VCaP (cell line): Measurements from ENCODE around the gene GIPR.

ENCODE experiments used
- H3K27ac ChIP-seq: fragments of 450-650 bp; 2 replicates; pipeline ENCODE4 v1.5.1; 2017
- CTCF ChIP-seq: fragments of 450-650 bp; conservative IDR thresholded peaks from 2 replicates; pipeline ENCODE4 v1.5.1; 2017; ENCODE audit warnings: mild to moderate bottlenecking, moderate library complexity

GIPR gene

GRCh38 chr19:45693106-45693788 lies 25.2 kb downstream of the GIPR start:
- H3K27ac ChIP-seq: peak overlapping the region; percentile 96
- TF ChIP-seq CTCF: peak; percentile 98

GRCh38 chr19:45701676-45702075 lies 33.7 kb downstream of the GIPR start:
- TF ChIP-seq CTCF: no peak
- H3K27ac ChIP-seq: no peak overlapping the region

GRCh38 chr19:45705115-45705514 lies 37.1 kb downstream of the GIPR start:
- H3K27ac ChIP-seq: no peak overlapping the region
- TF ChIP-seq CTCF: no peak

- H3K27ac ChIP-seq: no peak overlapping the region
- TF ChIP-seq CTCF: no peak
Observed at GRCh38 chr19:45705710-45706415, 37.8 kb downstream of the GIPR start.

- peak overlapping the region; percentile 63 for H3K27ac ChIP-seq
- TF ChIP-seq CTCF: no peak
Observed at GRCh38 chr19:45710356-45711130, 42.5 kb downstream of the GIPR start.

- no peak overlapping the region for H3K27ac ChIP-seq
- TF ChIP-seq CTCF: no peak
Observed at GRCh38 chr19:45711851-45712698, 44.1 kb downstream of the GIPR start.

GRCh38 chr19:45712699-45713067 lies 44.7 kb downstream of the GIPR start:
- H3K27ac ChIP-seq: no peak overlapping the region
- no peak for TF ChIP-seq CTCF
